GM19025 (cell line): ENCODE results near the gene CACNA1H.

ENCODE experiments used
- ATAC-seq: cut with Tn5 transposase; IDR thresholded peaks from one replicate; pipeline ENCODE4 v1.9.1; 2021; ENCODE audit warnings: mild to moderate bottlenecking, low read depth, moderate library complexity; ENCODE audit not compliant: unreplicated experiment

Gene CACNA1H

DNA sequence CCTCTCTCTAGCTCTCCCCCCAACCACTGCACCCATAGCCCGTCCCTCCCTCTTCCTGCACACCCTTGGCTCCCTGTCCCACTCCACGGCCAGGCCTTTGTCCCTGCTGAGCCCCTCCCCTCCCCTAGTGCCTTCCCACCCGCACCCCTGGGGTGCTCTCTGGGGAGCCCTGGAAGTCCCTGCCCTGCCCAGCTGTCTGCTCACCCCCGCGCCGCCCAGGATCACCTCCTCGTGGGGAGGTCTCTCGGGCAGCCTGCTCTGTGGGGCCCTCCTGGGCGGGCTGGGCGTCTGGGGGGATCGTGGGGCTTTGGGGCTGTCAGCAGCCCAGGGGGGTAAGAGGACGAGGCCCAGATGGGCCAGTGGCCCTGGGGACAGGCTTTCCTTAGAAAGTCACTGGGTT lies 18.1 kb downstream of the CACNA1H start:
- ATAC-seq: no peak

DNA sequence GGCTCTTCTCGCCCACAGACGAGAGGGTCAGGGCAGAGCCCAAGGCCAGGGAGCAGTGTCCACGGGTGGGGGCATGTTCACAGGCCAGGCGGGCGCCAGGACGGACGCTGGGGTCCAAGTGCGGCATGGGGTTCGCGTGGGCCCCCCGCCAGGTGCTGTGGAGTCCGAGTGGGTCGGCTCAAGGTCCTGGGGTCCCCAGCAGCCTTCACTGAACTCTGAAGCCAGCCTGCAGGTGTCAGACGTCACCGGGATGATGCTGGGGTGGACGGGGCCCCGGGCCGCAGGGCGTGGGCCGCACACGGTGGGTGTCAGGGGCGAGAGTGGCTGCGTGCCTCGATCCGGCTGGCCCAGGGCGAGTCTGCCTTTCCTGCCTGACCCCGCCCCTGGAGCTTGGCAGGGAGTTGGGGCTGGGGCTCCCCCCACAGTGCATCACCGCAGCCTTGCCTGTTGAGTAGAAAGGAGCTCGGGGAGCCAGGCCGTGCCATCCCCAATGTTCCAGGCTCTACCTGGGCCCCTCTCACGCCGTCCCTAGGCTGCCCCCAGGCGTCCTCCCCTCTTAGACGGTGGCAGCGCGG lies 19.0 kb downstream of the CACNA1H start:
- ATAC-seq: no peak

GRCh38 chr16:1172651-1173050 lies 19.7 kb downstream of the CACNA1H start:
- ATAC-seq: no peak

DNA sequence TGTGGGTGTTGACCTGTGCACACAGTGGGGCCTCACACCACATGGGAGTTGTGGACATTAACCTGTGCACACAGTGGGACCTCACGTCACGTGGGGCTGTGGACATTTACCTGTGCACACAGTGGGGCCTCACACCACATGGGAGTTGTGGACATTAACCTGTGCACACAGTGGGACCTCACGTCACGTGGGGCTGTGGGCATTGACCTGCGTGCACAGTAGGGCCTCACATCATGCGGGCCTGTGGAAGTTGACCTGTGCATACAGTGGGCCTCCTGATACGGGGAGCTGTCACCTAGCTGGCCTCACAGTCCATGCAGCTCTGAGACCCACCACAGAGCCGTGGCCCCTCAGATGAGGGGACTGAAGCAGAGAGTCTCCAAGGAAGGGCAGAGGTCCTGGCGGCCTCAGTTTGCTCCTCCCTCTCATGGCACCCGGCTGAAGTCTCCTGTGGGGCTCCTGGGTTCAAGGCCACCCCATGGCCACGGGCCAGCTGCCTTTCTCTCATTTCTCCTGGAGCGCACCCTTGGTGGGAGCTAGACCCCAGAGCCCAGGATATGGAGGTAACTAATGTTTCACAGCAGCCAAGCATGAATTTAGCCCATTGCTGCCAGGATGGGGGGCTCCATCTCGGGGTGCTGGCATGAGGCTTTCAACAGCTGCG lies 21.0 kb downstream of the CACNA1H start:
- ATAC-seq: no peak

- no peak for ATAC-seq
Observed at GRCh38 chr16:1174477-1175357, 21.8 kb downstream of the CACNA1H start.

- no peak for ATAC-seq
Observed at GRCh38 chr16:1175566-1176279, 22.8 kb downstream of the CACNA1H start.

DNA sequence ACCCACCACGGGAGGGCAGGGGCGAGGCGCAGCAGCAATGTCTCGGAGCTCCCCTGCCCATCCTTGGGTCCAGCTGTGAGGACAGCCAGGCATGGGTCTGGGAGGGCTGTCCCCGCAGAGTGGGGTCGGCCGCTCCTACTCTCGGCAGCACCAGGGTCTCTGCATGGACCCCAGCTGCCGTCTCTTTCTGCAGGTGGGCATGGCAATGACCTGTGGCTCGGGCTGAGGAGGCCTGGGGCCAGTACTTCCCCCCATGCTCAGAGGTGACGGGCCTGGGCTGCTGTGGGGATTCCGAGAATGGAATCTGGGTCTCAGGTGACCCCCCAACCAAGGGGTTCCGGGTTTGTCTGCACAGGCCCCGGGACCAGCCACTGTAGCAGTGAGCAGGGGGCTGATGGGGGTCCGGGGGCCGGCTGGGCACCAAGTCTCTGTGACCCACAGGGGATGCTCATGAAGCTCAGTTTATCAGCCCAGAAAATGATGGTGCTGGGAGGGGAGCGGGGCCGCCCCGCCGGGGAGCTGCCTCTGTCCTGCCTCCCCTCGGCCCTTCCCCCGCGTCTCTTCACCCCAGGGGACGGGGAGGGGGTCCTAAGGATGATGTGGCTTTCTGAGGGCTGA lies 23.5 kb downstream of the CACNA1H start:
- ATAC-seq: no peak

GRCh38 chr16:1177053-1177452 lies 24.1 kb downstream of the CACNA1H start:
- no peak for ATAC-seq

DNA sequence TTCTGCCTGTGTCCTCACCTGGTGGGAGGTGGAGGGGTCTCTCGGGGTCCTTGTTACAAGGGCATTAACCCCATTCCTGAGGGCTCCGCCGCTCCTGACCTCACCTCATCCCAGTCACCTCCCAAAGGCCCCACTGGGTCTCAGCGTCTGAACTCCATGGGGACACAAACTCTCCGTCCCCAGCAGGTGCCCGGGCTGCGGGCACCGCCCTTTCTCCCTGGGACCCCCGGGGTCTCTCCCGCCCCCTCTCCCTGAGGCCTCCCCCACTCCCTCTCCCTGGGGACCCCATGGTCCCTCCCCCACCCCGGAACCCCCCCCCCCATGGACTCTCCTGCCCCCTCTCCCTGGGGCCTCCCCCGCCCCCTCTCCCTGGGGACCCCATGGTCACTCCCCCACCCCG lies 24.8 kb downstream of the CACNA1H start:
- no peak for ATAC-seq

GRCh38 chr16:1178295-1178910 lies 25.5 kb downstream of the CACNA1H start:
- ATAC-seq: no peak

DNA sequence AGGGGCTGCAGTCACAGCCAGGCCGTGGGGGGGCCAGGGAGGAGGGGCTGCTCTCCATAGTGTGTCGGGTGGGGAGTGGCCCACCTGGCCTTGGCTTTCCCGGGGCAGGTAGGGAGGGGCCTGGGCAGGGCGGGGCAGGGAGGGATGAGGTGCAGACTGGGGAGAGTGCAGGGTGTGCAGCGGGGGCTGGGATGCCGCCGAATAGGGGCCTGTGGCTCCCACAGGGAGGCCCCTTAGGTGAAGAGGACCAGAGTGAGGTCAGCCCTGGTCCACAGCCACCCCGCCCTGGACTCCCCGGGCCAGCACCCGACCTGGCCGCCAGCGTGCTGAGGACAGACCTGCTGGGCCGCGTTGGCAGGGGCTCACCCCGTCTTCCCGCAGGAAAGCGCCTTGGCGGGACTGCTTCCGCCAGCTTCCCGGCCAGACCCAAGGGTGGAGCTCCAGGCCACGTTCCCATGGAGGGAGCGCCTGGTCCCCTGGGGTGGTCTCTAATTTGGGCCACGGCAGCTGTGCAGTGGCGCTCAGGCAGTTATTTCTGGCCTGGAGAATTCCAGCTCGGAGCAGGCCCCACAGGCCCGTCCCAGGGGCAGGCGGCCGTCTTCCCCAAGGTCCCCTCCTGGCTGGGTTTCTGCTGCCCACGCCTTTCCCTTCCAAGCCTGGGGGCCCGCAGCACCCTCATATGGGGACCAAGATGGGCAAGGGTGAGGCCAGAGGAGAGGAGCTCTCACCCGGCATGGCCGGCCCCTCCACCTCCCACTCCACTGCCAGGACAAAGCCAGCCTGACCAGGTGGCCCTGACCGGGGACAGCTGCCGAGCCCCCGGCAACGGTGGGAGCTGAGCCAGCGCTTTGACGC lies 27.9 kb downstream of the CACNA1H start:
- no peak for ATAC-seq

DNA sequence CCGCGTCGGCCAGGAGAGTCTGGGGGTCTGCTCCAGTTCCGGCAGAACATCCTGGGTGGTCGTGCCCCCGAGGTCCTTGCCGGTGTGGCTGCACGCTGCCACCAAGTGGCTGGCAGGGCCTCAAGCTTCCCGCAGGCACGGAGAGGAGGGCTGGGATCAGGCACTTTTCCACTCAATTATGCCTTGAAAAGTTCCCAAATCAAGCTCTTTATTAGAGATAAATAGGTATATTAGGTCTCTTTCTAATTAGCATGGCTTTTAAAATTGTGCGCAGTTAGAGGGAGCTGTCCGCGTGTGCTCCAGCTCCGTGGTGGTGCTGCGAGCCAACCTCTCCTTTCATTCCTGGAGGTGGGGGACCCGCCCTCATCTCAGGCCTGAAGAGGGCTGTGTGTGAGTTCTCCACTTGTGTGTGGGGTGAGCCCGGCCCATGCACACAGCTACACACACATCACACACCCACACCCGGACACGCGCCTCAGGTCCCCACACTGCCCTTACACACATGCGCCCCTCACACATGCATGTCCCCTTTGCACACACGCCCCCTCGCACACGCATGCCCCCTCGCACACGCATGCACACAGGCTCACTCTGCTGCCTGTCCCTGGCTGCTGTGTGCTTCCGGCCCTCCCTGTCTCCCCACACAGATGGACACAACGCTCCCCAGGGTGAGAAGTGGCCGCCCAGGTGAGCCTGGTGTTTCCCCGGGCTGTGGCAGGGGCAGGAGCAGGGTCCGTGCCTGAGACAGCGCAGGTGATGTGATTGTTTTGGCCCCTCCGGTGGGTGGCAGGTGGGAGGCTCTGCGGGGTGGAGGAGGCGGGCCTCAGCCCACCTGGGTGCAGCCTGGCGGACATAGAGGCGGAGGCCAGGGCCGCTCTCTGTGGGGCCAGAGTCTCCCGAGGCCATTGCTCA lies 28.8 kb downstream of the CACNA1H start:
- ATAC-seq: no peak

GRCh38 chr16:1182316-1182671 lies 29.4 kb downstream of the CACNA1H start:
- no peak for ATAC-seq

- ATAC-seq: no peak
Observed at GRCh38 chr16:1182950-1183907, 30.3 kb downstream of the CACNA1H start.

GRCh38 chr16:1184156-1184868 lies 31.4 kb downstream of the CACNA1H start:
- no peak for ATAC-seq

- ATAC-seq: no peak
Observed at GRCh38 chr16:1184980-1185379, 32.1 kb downstream of the CACNA1H start.
